ENCODE results near the gene PARD3B. TPM values are rescaled to one million over a fixed set of nuclear protein-coding genes. Genes with fewer than 3 reads are reported as not detected.

PARD3B gene
- total RNA-seq, 1 donor = 53.1 TPM

- TF ChIP-seq CTCF (IDR thresholded peaks at IDR 0.05; ENCODE audit: insufficient read depth, low read depth, low read length) = no peak
- H3K4me3 ChIP-seq (ENCODE audit: low read depth, low read length) = no peak overlapping the region
Observed at GRCh38 chr2:205656941-205657340, 1111.7 kb downstream of the PARD3B start.

DNA sequence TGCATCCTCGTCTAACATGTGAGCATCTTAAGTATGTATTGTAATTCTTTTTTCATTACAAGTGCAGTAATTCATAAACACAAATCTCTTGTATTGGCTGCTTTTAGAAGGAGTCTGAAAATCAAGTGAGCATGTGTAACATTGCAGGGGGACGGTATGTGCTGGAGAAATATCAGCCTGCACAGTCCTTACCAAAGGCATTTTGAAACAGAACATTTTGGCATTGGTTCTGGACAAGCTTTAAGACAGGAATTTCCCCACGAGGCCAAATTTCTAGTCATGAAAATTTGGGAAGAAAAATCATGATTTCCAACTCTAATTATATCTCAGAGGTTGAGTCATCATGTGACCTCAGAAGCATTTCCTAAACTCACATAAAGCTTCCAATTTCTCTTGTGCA is 1112.3 kb downstream of the PARD3B start:
- peak; percentile 45 for DNase-seq (ENCODE audit: low read depth)
- no peak overlapping the region for H3K4me3 ChIP-seq (ENCODE audit: low read depth, low read length)
- TF ChIP-seq CTCF (IDR thresholded peaks at IDR 0.05; ENCODE audit: insufficient read depth, low read depth, low read length) = no peak

More at GRCh38 chr2:205656941-205657340, 1111.7 kb downstream of the PARD3B start:
- no peak for DNase-seq (ENCODE audit: low read depth)

DNA sequence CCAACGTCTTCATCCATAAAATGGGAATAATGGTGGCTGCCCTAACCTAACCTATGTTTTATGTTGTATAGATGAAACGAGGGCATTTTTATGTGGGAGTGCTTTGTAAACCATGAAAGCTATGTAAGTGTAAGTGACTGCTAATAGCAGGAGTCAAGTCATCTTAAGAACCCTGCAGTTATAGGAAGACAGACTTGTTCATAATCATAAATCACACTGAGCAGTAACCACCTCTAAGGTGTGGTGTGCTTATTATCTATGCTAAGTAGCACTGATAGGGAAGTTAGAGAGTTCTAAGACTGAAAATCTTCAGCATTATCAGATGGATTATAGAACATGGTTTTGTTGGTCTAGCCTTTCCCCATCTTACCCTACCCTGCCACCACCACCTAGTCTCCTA is 1112.8 kb downstream of the PARD3B start:
- H3K4me3 ChIP-seq (ENCODE audit: low read depth, low read length) = no peak overlapping the region
- TF ChIP-seq CTCF (IDR thresholded peaks at IDR 0.05; ENCODE audit: insufficient read depth, low read depth, low read length) = no peak
- DNase-seq (ENCODE audit: low read depth) = no peak

DNA sequence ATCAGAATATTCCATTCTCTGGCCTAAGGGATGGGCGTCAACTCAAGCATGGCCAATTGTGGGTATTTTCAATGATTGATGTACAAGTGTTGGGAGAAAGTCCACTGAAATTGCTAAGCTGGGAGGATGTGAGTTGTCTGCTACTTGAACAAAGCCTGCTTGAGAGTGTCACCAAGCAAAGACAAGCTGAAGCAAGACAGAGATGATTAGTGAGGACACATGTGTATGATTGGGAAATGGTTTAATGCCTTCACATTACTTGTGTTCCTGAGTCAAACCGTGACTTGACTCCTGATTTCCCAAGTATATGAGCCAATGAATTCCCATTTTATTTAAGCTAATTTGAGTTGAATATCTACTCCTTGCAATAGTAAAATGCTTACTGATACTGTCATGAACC is 1113.3 kb downstream of the PARD3B start:
- DNase-seq (ENCODE audit: low read depth) = no peak
- no peak for TF ChIP-seq CTCF (IDR thresholded peaks at IDR 0.05; ENCODE audit: insufficient read depth, low read depth, low read length)
- no peak overlapping the region for H3K4me3 ChIP-seq (ENCODE audit: low read depth, low read length)

DNA sequence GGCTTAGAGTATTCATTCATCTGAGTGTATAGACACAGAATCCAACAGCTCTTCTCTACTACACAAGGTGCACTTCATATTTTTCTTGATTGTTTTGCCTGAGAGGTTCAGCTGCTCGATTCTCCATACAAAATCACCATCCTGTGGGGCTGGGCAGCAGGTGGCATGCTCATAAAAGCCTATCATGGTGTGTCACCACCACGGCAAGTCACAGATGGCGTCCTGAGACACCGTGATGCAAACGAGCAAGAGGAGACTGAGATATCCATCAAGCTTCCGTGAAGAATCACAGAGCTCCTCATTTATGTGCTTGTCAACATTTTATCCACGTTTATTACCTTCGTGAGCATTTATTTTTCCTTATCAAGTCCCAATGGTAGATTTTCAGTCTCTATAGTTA is 1114.6 kb downstream of the PARD3B start:
- DNase-seq (ENCODE audit: low read depth) = no peak
- TF ChIP-seq CTCF (IDR thresholded peaks at IDR 0.05; ENCODE audit: insufficient read depth, low read depth, low read length) = no peak
- H3K4me3 ChIP-seq (ENCODE audit: low read depth, low read length) = no peak overlapping the region

GRCh38 chr2:205660521-205661124 is 1115.3 kb downstream of the PARD3B start:
- no peak for TF ChIP-seq CTCF (IDR thresholded peaks at IDR 0.05; ENCODE audit: insufficient read depth, low read depth, low read length)
- peak; percentile 83 for DNase-seq (ENCODE audit: low read depth)
- no peak overlapping the region for H3K4me3 ChIP-seq (ENCODE audit: low read depth, low read length)

GRCh38 chr2:205661281-205661680 is 1116.0 kb downstream of the PARD3B start:
- no peak overlapping the region for H3K4me3 ChIP-seq (ENCODE audit: low read depth, low read length)
- TF ChIP-seq CTCF (IDR thresholded peaks at IDR 0.05; ENCODE audit: insufficient read depth, low read depth, low read length) = no peak
- DNase-seq (ENCODE audit: low read depth) = no peak
